GM04503 (cell line): ENCODE data around the gene SLC2A4RG.

Source experiments
- DNase-seq: peaks from one replicate; pipeline ENCODE4 v3.0.0-alpha.2; 2012; ENCODE audit warnings: low read depth

The SLC2A4RG gene

GRCh38 chr20:63741676-63742380 is 2.3 kb downstream of the SLC2A4RG start:
- no peak for DNase-seq

- DNase-seq, result no peak
Observed at GRCh38 chr20:63742381-63743024, 2.9 kb downstream of the SLC2A4RG start.

GRCh38 chr20:63743210-63743970 is 3.8 kb downstream of the SLC2A4RG start:
- DNase-seq, result no peak

DNA sequence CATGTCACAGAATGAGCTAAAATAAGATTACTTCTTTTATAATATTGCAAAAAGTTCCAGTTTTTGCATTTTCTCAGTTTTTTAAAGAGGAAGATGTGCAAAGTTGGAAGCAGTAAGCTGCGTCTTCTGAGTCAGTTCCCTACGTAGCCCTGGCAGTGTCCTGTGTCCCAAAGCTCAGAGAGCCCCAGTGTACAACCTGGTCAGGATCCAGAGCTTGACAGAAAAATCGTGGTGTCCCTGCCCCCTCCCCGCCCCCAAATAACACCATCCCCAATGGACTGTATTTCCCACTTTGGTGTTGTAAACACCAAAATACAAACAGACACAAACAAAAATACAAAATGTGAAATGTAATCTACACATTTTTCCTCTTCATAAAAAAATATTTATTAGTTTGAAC is 4.6 kb downstream of the SLC2A4RG start:
- DNase-seq, result no peak

- DNase-seq, result no peak
Observed at GRCh38 chr20:63744574-63745423, 5.2 kb downstream of the SLC2A4RG start.

- no peak for DNase-seq
Observed at GRCh38 chr20:63745424-63745805, 5.8 kb downstream of the SLC2A4RG start.

GRCh38 chr20:63745961-63746731 is 6.6 kb downstream of the SLC2A4RG start:
- no peak for DNase-seq

DNA sequence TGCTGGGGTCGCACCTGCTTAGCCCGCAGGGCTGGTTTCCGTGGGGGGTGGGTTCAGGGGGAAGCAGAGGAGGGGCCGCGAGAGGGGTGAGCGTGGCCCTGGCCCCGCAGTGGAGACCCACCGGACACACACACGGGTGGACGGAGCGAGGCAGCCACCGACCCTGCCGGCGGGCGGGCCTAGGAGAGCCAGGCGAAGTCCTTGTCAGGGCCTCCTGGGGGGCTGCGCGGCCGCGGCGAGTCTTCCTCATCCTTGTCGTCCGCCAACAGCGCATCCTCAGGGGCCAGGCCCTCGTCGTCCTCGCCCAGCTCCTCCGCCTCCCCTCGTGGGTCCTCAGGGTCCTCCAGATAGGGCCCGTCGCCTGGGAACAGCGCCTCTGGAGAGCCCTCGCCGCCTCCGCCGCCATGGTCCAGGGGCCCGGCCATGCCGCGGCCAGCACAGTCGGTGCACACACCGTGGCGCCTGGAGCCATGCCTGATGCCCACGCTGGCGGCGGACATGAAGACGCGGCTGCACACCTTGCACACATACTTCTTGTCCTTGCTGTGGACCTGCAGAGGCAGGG is 7.3 kb downstream of the SLC2A4RG start:
- no peak for DNase-seq

GRCh38 chr20:63747622-63748069 is 8.1 kb downstream of the SLC2A4RG start:
- DNase-seq, result no peak

DNA sequence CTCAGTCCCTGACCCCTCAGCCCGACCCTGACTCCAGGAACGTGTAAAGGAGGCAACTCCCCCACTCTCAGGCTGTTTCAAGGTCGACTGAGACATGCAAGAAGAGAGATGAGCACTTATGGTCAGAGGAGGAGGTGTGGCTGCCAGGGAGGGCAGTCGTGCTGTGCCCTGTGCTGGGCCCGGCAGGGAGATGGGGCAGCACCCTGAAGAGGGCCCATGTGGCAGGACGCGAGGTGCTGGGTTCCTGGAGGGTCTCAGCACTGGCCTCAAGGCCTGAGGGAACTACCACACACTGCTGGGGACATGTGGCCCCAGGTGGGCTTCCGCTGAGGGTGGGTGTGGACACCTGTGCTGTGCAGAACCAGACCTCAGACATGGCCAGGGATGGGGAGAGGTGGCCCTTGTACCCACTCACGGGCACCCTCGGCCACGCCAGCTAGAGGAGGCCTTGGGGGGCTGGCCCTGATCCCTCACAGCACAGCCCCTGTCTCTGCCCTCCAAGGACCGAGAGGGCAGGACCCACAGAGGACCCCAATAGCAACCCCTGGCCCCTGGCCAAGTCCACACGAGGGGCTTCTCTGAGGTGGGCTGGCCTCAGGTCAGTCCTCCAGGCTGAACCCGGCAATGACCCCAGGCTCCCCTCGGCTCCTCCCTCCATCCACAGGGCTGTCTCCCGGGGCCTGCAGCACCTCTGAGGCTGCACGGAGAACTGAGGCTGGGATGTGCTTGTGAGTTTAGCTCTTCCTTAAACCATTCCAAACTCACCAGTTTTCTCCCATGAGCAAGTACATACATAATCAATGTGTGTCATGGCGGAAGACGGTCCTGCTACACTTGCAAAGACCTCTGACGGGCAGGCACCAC is 8.7 kb downstream of the SLC2A4RG start:
- DNase-seq, result no peak

GRCh38 chr20:63748934-63749270 is 9.3 kb downstream of the SLC2A4RG start:
- no peak for DNase-seq

GRCh38 chr20:63749597-63750508 is 10.3 kb downstream of the SLC2A4RG start:
- DNase-seq, result no peak

DNA sequence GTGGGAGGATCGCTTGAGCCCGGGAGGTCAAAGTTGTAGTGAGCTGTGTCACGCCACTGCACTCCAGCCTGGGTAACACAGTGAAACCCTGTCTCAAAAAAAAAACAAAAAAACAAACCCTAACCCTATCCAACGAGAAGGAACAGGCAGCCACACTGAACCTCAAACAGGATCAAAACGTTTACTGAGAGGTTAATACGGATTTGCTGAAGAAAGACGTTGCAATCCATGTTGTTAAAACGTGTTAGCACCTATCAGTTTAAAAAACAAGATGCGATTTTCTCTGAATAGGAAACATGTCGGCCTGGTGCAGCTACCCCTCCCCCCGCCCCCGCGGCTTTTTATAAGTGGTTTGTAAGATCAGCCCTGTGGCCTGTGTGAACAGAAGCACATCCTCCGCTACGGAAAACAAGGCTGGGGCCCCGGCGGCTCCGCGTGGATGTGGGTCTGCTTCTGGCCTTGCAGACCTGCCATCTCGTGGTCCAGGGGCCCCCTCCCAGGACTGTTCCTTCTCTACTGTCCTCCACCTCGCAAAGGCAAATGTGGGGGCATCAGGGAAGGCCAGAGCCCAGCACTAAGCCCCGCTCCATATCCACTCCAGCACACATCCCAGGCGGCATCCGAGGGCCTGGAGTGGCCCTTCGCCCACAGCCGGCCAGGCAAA is 11.4 kb downstream of the SLC2A4RG start:
- no peak for DNase-seq

- DNase-seq, result no peak
Observed at GRCh38 chr20:63751471-63752271, 12.1 kb downstream of the SLC2A4RG start.

- no peak for DNase-seq
Observed at GRCh38 chr20:63752411-63753101, 13.0 kb downstream of the SLC2A4RG start.

DNA sequence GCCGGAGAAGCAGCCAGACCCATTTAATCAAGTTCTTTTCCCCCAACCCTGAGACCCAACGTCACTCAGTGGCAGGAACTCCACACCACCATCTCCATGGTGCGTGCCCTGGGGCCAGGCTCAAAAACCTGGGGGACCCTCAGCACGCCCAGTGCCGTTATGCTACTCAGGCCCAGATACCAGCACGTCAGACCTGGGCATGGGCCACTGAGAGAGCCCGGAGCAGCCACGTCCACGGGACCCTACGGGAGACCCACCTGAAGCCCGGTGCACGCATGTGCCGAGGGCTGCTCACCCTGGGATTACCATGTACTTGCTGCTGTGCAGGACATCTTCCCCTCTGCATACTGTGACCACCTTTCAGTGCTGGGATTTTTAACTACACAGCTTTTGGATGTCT is 13.8 kb downstream of the SLC2A4RG start:
- no peak for DNase-seq

DNA sequence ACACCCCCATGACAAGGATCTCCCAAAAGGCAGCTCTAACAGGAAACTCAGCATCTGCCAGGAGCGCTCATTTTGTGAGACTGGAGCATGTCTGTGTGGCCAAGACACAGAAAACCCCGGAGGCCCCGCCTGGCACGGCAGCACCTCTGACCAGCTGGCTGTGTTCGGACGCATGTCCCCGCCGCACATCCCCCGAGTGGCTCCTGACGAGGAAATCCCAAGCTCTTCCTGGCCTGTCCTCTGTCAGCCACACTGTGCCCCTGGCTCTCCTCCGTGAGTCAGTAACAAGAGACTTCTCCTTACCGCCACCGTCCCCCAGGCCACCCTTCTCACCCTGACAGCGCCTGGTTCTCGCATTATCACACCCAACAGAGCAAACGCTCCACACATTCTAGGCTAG is 14.4 kb downstream of the SLC2A4RG start:
- no peak for DNase-seq
